Astrocyte (in vitro differentiated cells and primary cell): ENCODE measurements around the gene TOP3A. TPM values are rescaled to one million over a fixed set of nuclear protein-coding genes. Genes with fewer than 3 reads are reported as not detected.

Experiments used
- DNase-seq: peaks from one replicate; pipeline ENCODE4 v3.0.0-alpha.2; 2010; ENCODE audit warnings: low read depth
- FAIRE-seq: peaks from 2 replicates; lab custom pipeline; 2011; peaks lifted over from hg19 to GRCh38; lab: Jason Lieb, UNC
- H2AFZ ChIP-seq: 2 replicates; pipeline ENCODE4 v1.6.0; 2012; ENCODE audit warnings: low read depth, low read length, inconsistent platforms
- H3K27ac ChIP-seq: 2 replicates; pipeline ENCODE4 v1.5.1; 2011; ENCODE audit warnings: low read depth, low read length, inconsistent platforms
- H3K27me3 ChIP-seq: 2 replicates; pipeline ENCODE4 v1.6.0; 2011; ENCODE audit warnings: low read length, inconsistent platforms; ENCODE audit not compliant: insufficient read depth
- H3K36me3 ChIP-seq: 2 replicates; pipeline ENCODE4 v1.5.1; 2011; ENCODE audit warnings: low read length, inconsistent platforms; ENCODE audit not compliant: insufficient read depth
- H3K4me1 ChIP-seq: 2 replicates; pipeline ENCODE4 v1.5.1; 2011; ENCODE audit warnings: low read length, inconsistent platforms; ENCODE audit not compliant: insufficient read depth
- H3K4me2 ChIP-seq: 2 replicates; pipeline ENCODE4 v1.6.0; 2012; ENCODE audit warnings: low read length, inconsistent platforms
- H3K4me3 ChIP-seq: 2 replicates; pipeline ENCODE4 v1.5.1; 2011; ENCODE audit warnings: low read depth, mild to moderate bottlenecking, low read length, inconsistent platforms; ENCODE audit not compliant: insufficient read depth
- H3K79me2 ChIP-seq: 2 replicates; pipeline ENCODE4 v1.6.0; 2012; ENCODE audit warnings: mild to moderate bottlenecking, low read length, inconsistent platforms; ENCODE audit not compliant: insufficient read depth
- H3K9ac ChIP-seq: 2 replicates; pipeline ENCODE4 v1.6.0; 2012; ENCODE audit warnings: mild to moderate bottlenecking, low read length, inconsistent platforms
- H3K9me3 ChIP-seq: 2 replicates; pipeline ENCODE4 v1.5.1; 2012; ENCODE audit warnings: low read depth, mild to moderate bottlenecking, low read length, inconsistent platforms; ENCODE audit not compliant: insufficient read depth
- H4K20me1 ChIP-seq: 2 replicates; pipeline ENCODE4 v1.6.0; 2012; ENCODE audit warnings: low read length, inconsistent platforms; ENCODE audit not compliant: insufficient read depth
- H3K27ac Mint-ChIP-seq: one replicate; pipeline ENCODE4 v1.8.0; 2021; ENCODE audit warnings: mild to moderate bottlenecking, mixed read lengths; ENCODE audit not compliant: unreplicated experiment
- H3K27me3 Mint-ChIP-seq: one replicate; pipeline ENCODE4 v1.8.0; 2021; ENCODE audit warnings: low read depth, mixed read lengths; ENCODE audit not compliant: unreplicated experiment
- H3K36me3 Mint-ChIP-seq: one replicate; pipeline ENCODE4 v1.8.0; 2021; ENCODE audit warnings: low read depth, mixed read lengths; ENCODE audit not compliant: unreplicated experiment
- H3K4me1 Mint-ChIP-seq: one replicate; pipeline ENCODE4 v1.8.0; 2021; ENCODE audit warnings: low read depth, mixed read lengths; ENCODE audit not compliant: unreplicated experiment
- H3K4me3 Mint-ChIP-seq: one replicate; pipeline ENCODE4 v1.8.0; 2021; ENCODE audit warnings: mild to moderate bottlenecking, moderate library complexity, mixed read lengths; ENCODE audit not compliant: unreplicated experiment
- H3K9me3 Mint-ChIP-seq: one replicate; pipeline ENCODE4 v1.8.0; 2021; ENCODE audit warnings: mild to moderate bottlenecking, mixed read lengths; ENCODE audit not compliant: unreplicated experiment
- CTCF ChIP-seq: IDR thresholded peaks from 2 replicates; pipeline ENCODE4 v1.5.1; 2011; ENCODE audit warnings: low read depth, mild to moderate bottlenecking, inconsistent platforms, low read length, moderate library complexity; ENCODE audit not compliant: insufficient read depth
- EZH2 ChIP-seq: IDR thresholded peaks from 2 replicates; pipeline ENCODE4 v1.6.1; 2012; ENCODE audit warnings: mild to moderate bottlenecking, low read length, inconsistent platforms; ENCODE audit not compliant: insufficient read depth
- total RNA-seq: library from RNA; stranded (reverse); gene quantifications from 2 replicates; pipeline ENCODE4 v1.2.1, GENCODE V29; 2021

TOP3A gene
- total RNA-seq, 1 donor from 2014 or later, result 31.0 TPM

GRCh38 chr17:18261146-18261515 is 53.7 kb downstream of the TOP3A start:
- no peaks in the 10 kb centered on the region for H3K27me3 ChIP-seq
- peak overlapping the region; percentile 75 for H3K4me3 ChIP-seq
- no peak for FAIRE-seq
- Mint-ChIP-seq H3K27me3 (no peaks in the 10 kb centered on the region), H3K4me3 (peak overlapping the region; percentile 86), H3K9me3 (no peaks in the 10 kb centered on the region), H3K27ac (peak overlapping the region; percentile 58), H3K4me1 (peaks cover 19% of the 10 kb centered on the region), H3K36me3 (peaks cover 8% of the 10 kb centered on the region)
- H3K9ac ChIP-seq, result peak overlapping the region; percentile 83
- DNase-seq, result peak; percentile 23
- H3K9me3 ChIP-seq, result no peaks in the 10 kb centered on the region
- peak overlapping the region; percentile 81 for H2AFZ ChIP-seq
- H3K36me3 ChIP-seq, result peaks cover 5% of the 10 kb centered on the region
- TF ChIP-seq CTCF (no peak), EZH2 (no peak)
- peak overlapping the region; percentile 90 for H3K4me2 ChIP-seq
- peaks cover 46% of the 10 kb centered on the region for H3K79me2 ChIP-seq
- peak overlapping the region; percentile 73 for H3K27ac ChIP-seq
- H3K4me1 ChIP-seq, result peaks cover 26% of the 10 kb centered on the region
- peaks cover 27% of the 10 kb centered on the region for H4K20me1 ChIP-seq

- Mint-ChIP-seq H3K4me3 (peak within 1 kb of the TSS; percentile 86), H3K36me3 (peaks cover 6% of the 10 kb centered on the region), H3K27ac (peak within 1 kb of the TSS; percentile 81), H3K4me1 (peaks cover 21% of the 10 kb centered on the region), H3K27me3 (no peaks in the 10 kb centered on the region), H3K9me3 (no peaks in the 10 kb centered on the region)
- peak; percentile 86 for DNase-seq
- Histone ChIP-seq H3K27me3 (no peaks in the 10 kb centered on the region), H3K36me3 (peaks cover 11% of the 10 kb centered on the region), H3K4me2 (peak within 1 kb of the TSS; percentile 90), H3K79me2 (peaks cover 52% of the 10 kb centered on the region), H3K9ac (peak within 1 kb of the TSS; percentile 83), H3K27ac (peak within 1 kb of the TSS; percentile 73), H4K20me1 (peaks cover 33% of the 10 kb centered on the region), H3K4me3 (peak within 1 kb of the TSS; percentile 75), H3K4me1 (peaks cover 26% of the 10 kb centered on the region), H3K9me3 (no peaks in the 10 kb centered on the region), H2AFZ (peak within 1 kb of the TSS; percentile 81)
- TF ChIP-seq CTCF (no peak), EZH2 (no peak)
- no peak for FAIRE-seq
Observed at GRCh38 chr17:18260332-18261145, 54.3 kb downstream of the TOP3A start, which contains the start of gene MIEF2. TSS of gene MIEF2 (plus strand) at chr17:18260662. CDS start at chr17:18262721, 2,059 bp downstream.
